Stimulated activated CD8-positive, alpha-beta memory T cell treated with anti-CD3 and anti-CD28 coated beads, Interleukin-2, amount 100 ng/mL, for 1 hour (primary cell): Measurements from ENCODE around the gene DCD.
"Not testable (repeated sequence)": the region's sequence is repeated elsewhere in the genome, so short reads cannot be mapped to it uniquely, and the experiment has no call there.

ENCODE experiments used
- DNase-seq, 2 donors: peaks; one replicate each; pipeline ENCODE4 v3.0.0-alpha.2; 2020; ENCODE audit warnings: low read depth in 2 of 2

DCD gene

GRCh38 chr12:54653025-54653424 lies 4.9 kb upstream of the DCD start:
- DNase-seq, result no peak

GRCh38 chr12:54650889-54651288 lies 2.7 kb upstream of the DCD start:
- DNase-seq, result no peak

GRCh38 chr12:54650409-54650808 lies 2.2 kb upstream of the DCD start:
- DNase-seq, result no peak

DNA sequence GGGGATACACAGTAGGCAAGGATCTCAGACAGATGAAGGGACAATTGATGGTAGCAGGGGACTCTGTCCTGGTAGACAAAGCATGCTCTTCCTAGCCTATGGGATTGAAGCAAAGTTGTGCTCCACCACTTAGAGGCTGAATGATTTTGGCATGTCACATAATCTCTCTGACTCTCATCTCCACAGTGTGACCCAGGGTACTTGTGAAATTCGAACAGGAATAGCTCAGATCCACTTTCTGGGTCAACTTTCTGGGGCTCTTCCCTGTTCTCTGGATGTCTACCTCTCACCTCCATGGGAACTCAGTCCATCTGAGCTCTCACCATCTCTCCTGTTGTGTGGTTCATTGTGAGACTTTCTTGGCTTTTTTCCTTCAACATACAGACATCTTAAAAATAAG lies 1.7 kb upstream of the DCD start:
- DNase-seq, result no peak

GRCh38 chr12:54641554-54641953 lies 6.6 kb downstream of the DCD start:
- DNase-seq, result no peak

- no peak for DNase-seq
Observed at GRCh38 chr12:54641089-54641488, 7.1 kb downstream of the DCD start.

DNA sequence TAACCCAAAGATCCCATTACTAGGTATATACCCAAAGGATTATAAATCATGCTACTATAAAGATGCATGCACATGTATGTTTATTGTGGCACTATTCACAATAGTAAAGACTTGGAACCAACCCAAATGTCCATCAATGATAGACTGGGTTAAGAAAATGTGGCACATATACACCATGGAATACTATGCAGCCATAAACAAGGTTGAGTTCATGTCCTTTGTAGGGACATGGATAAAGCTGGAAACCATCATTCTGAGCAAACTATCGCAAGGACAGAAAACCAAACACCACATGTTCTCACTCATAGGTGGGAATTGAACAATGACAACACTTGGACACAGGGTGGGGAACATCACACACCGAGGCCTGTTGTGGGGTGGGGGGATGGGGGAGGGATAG lies 9.1 kb downstream of the DCD start:
- DNase-seq, result not testable (repeated sequence)

DNA sequence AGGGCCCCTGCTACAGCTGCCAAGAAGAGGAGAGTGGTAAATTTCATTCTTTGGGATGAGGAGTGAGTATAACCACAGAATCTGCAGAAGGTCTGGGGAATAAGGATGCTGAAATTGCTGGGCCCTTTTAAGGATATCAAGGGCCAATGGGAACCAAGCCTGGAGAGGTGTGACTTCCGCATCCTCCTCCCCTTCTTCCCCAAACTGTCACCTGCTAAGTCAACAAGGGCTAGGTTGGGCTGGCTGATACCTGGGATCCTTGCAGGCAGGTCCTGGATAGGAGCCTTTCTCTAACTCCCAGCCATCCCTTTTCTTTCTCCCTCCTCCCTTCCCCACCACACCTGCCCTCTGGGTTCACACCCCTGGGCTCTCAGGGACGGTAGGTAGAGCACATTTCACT lies 13.4 kb downstream of the DCD start, which contains the start of gene LACRT:
Gene LACRT (minus strand): TSS at position 101 of the 400 bp plus-strand sequence. CDS start 54 bp downstream, at position 47.
- DNase-seq, result no peak

DNA sequence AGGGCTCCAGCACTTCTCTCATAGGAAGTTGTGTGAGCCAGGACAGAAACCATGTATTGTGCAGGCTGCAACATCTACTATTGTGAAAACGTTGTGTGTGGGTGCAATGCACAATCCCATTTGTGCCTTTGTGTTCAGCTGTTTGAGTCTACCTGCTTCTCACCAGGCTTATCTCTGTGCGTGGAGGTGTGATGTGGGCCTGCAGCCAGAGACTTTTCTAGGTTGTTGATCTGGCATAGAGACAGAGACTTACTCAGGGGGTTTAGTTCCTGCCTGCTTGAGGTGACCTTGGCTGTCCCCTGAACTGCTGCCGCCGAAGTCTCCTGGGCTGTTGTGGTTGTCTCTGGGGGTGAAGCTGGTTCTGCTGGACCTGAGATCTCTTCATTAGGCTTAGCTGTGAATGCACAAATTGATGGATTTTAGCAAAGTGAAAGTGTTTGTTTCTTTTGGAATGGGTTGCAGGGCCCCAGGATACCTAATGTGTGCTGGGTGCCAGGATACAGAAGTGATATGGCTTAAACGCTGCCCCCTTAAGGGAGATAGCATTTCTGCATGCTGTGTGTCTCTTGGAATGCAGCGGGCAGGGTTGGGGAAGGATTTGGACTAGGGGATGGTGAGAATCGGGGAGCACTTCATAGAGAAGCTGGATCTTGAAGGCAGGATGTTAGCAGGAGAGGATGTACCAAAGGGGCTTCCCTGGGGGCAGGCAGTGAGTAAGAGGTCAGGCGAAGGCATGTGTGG lies 16.0 kb downstream of the DCD start:
- DNase-seq, result no peak

- no peak for DNase-seq
Observed at GRCh38 chr12:54631551-54631950, 16.6 kb downstream of the DCD start.

- DNase-seq, result no peak
Observed at GRCh38 chr12:54629925-54630324, 18.2 kb downstream of the DCD start.

GRCh38 chr12:54628186-54628846 lies 19.8 kb downstream of the DCD start:
- DNase-seq, result no peak

GRCh38 chr12:54627304-54627703 lies 20.9 kb downstream of the DCD start:
- no peak for DNase-seq

DNA sequence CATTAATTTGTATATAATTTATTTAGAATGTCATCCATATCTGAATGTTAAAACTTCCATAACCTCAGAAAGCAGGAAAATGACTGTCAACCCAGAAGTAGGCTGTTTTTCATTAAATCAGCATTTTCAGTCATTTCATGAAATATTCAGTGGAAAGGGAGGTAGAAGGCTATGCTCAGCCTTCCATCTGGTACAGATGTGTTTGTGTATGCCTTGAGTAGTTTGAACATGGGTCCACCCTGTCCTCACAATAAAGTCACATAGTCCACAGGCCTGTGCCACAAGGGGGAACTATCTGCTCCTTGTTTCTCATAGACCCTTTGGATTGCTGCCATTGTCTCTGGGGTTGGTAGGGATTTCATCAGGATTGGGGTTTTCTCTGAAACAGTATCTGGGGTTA lies 22.6 kb downstream of the DCD start:
- DNase-seq, result no peak

DNA sequence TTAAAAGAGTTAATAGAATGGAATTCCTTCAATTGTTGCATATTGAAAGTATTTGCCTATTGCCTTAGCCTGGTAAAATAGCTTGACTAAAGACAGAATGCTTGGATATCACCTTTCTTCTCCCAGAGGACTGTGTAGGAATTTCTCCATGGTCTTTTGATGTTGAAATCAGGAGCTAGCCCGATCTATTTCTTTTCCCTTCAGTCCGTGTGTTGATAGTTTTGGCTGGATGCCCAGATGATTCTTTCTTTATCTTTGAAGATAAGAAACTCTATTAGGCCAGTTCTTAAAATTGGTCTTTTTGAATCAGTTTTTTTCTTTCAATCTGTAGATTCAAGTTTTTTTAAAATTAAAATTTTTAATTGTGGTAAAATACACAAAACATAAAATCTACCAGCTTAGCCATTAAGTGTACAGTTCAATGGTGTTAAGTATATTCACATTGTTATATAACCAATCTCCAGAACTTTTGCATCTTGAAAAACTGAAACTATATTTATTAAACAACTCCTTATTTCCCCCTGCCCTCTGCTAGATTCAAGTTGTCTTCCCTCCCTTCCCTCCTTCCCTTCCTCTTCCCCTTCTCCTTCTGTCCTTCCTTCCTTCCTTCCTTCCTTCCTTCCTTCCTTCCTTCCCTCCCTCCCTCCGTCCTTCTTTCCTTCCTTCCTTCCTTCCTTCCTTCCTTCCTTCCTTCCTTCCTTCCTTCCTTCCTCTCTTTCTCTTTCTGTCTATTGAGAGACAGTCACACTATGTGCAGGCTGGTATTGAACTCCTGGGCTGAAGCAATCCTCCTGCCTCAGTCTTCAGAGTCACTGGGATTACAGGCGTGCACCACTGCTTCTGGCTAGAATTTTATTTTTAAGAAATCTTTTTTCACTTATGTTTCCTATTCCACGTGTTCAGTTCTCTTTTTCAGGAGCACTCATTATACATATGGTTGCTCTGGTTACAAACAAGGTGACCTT lies 23.6 kb downstream of the DCD start:
- DNase-seq, result no peak

GRCh38 chr12:54622463-54623183 lies 25.5 kb downstream of the DCD start:
- no peak for DNase-seq

GRCh38 chr12:54616933-54617680 lies 31.1 kb downstream of the DCD start:
- DNase-seq, result no peak

DNA sequence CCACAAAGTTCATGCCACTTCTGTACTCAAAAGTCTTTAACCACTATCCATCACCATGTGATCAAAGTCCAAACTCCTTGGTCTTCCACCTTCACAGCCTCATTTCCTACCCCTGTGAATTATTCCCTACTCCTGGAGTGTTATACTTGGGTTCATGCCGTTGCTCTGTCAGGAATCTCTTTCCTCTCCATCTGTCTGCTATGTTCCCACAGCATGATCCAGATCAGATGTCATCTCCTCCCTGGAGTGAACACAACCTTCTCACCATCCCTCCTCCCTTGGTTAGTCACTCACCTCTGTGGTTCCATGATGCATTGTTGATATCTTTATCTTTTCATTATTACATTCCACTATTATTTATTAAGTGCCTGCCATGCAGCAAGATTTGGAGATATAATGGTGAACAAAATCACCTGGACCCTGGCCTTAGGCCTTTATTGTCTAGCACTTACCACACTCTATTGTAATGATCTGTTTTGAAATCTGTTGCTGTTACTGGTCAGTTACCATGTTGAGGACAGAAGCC lies 35.9 kb downstream of the DCD start:
- DNase-seq, result no peak

- no peak for DNase-seq
Observed at GRCh38 chr12:54611715-54612149, 36.4 kb downstream of the DCD start.

DNA sequence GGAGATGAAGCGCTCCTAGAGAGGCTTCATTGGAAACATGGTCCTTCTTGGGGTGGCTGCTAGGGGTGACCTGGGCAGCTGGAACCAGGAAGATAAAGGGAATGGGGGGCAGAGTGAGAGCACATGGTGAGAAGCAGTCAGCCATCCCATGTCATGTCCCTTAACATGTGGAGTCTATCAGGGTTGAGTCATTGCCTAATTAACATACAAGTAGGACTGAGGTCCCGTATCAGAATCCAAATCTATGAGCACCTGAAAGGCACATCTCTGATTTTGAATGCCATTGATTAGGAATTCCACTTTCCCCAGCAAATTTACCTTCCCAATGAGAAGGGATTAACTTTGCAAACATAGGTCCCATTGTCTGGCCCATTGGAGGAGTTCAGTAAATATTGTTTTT lies 39.4 kb downstream of the DCD start:
- no peak for DNase-seq

DNA sequence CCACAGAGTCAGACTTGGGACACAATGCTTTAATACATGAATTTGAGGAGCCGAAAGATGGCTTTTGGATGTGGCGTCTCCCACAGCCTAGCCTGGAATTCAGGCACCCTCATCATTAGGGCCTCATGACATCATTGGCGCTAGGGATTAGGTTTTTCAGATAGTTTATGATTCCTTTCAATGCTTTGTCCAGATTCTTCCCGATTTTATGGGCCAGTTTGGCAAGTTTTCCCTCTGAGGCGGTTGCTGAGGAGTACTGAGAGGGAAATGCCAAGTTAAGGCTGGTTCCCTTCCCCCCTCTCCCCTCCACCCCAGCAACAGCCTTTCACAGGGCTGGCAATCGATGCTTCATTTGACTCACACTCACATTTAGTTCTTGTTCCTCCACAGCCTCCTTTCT lies 40.0 kb downstream of the DCD start:
- no peak for DNase-seq
